ES-I3 (cell line): ENCODE measurements around the gene FBXO46.

Source experiments
- H3K36me3 ChIP-seq: 2 replicates; pipeline ENCODE4 v1.6.1; 2013; ENCODE audit warnings: mild to moderate bottlenecking, low read length, control low read depth, moderate library complexity; ENCODE audit not compliant: insufficient read depth
- H3K4me1 ChIP-seq: 2 replicates; pipeline ENCODE4 v1.6.1; 2013; ENCODE audit warnings: mild to moderate bottlenecking, control low read depth, low read length; ENCODE audit not compliant: insufficient read depth
- H3K9ac ChIP-seq: 2 replicates; pipeline ENCODE4 v1.6.1; 2013; ENCODE audit warnings: low read depth, mild to moderate bottlenecking, low read length, moderate library complexity
- H3K9me3 ChIP-seq: 2 replicates; pipeline ENCODE4 v1.6.1; 2013; ENCODE audit warnings: mild to moderate bottlenecking, low read length, moderate library complexity; ENCODE audit not compliant: control insufficient read depth, insufficient read depth

FBXO46 gene

GRCh38 chr19:45768984-45769782, 38.5 kb upstream of the FBXO46 start, which contains the start of gene SIX5:
Gene SIX5, minus strand, starts transcription at chr19:45769252. Its CDS starts 408 bp downstream, at chr19:45768844.
- no peaks in the 10 kb centered on the region for H3K36me3 ChIP-seq
- no peaks in the 10 kb centered on the region for H3K9me3 ChIP-seq
- peak within 1 kb of the TSS; percentile 80 for H3K9ac ChIP-seq
- H3K4me1 ChIP-seq: peaks cover 23% of the 10 kb centered on the region

GRCh38 chr19:45768655-45768983, 37.9 kb upstream of the FBXO46 start:
- H3K4me1 ChIP-seq: peaks cover 29% of the 10 kb centered on the region
- H3K36me3 ChIP-seq: no peaks in the 10 kb centered on the region
- peak overlapping the region; percentile 80 for H3K9ac ChIP-seq
- H3K9me3 ChIP-seq: no peaks in the 10 kb centered on the region

- H3K36me3 ChIP-seq: no peaks in the 10 kb centered on the region
- peaks cover 29% of the 10 kb centered on the region for H3K4me1 ChIP-seq
- no peaks in the 10 kb centered on the region for H3K9me3 ChIP-seq
- peak overlapping the region; percentile 80 for H3K9ac ChIP-seq
Measured at GRCh38 chr19:45767881-45768654, 37.4 kb upstream of the FBXO46 start.

GRCh38 chr19:45767410-45767880, 36.7 kb upstream of the FBXO46 start:
- Histone ChIP-seq H3K9ac (peak overlapping the region; percentile 80), H3K36me3 (no peaks in the 10 kb centered on the region), H3K4me1 (peaks cover 29% of the 10 kb centered on the region), H3K9me3 (no peaks in the 10 kb centered on the region)

GRCh38 chr19:45766869-45767346, 36.2 kb upstream of the FBXO46 start:
- no peaks in the 10 kb centered on the region for H3K9me3 ChIP-seq
- peak overlapping the region; percentile 80 for H3K9ac ChIP-seq
- H3K36me3 ChIP-seq: no peaks in the 10 kb centered on the region
- peaks cover 25% of the 10 kb centered on the region for H3K4me1 ChIP-seq

GRCh38 chr19:45766296-45766868, 35.7 kb upstream of the FBXO46 start:
- H3K9me3 ChIP-seq: no peaks in the 10 kb centered on the region
- H3K36me3 ChIP-seq: no peaks in the 10 kb centered on the region
- peak overlapping the region; percentile 80; the same call in 1 of the 2 replicates for H3K9ac ChIP-seq
- H3K4me1 ChIP-seq: peaks cover 23% of the 10 kb centered on the region; the same call in 1 of the 2 replicates

- Histone ChIP-seq H3K4me1 (peaks cover 23% of the 10 kb centered on the region; the same call in 1 of the 2 replicates), H3K9ac (no peak overlapping the region), H3K36me3 (no peaks in the 10 kb centered on the region), H3K9me3 (no peaks in the 10 kb centered on the region)
Measured at GRCh38 chr19:45765702-45766295, 35.1 kb upstream of the FBXO46 start.

- 0 out of 2 replicates have a peak overlapping the region, but pooled peaks have one; percentile 8 for H3K9ac ChIP-seq
- H3K4me1 ChIP-seq: peaks cover 23% of the 10 kb centered on the region; the same call in 1 of the 2 replicates
Measured at GRCh38 chr19:45764945-45765701, 34.4 kb upstream of the FBXO46 start.

GRCh38 chr19:45764475-45764874, 33.8 kb upstream of the FBXO46 start:
- H3K9ac ChIP-seq: no peak overlapping the region
- H3K9me3 ChIP-seq: no peaks in the 10 kb centered on the region
- H3K36me3 ChIP-seq: no peaks in the 10 kb centered on the region
- H3K4me1 ChIP-seq: peaks cover 23% of the 10 kb centered on the region; the same call in 1 of the 2 replicates

More at GRCh38 chr19:45764945-45765701, 34.4 kb upstream of the FBXO46 start:
- Histone ChIP-seq H3K9me3 (no peaks in the 10 kb centered on the region), H3K36me3 (no peaks in the 10 kb centered on the region)

- Histone ChIP-seq H3K9ac (no peak overlapping the region; the same call in 1 of the 2 replicates), H3K36me3 (no peaks in the 10 kb centered on the region), H3K4me1 (peaks cover 23% of the 10 kb centered on the region; the same call in 1 of the 2 replicates), H3K9me3 (no peaks in the 10 kb centered on the region)
Measured at GRCh38 chr19:45763691-45764294, 33.1 kb upstream of the FBXO46 start.

GRCh38 chr19:45762870-45763631, 32.4 kb upstream of the FBXO46 start:
- H3K9me3 ChIP-seq: no peaks in the 10 kb centered on the region
- no peak overlapping the region for H3K9ac ChIP-seq
- no peaks in the 10 kb centered on the region for H3K36me3 ChIP-seq
- peaks cover 23% of the 10 kb centered on the region; the same call in 1 of the 2 replicates for H3K4me1 ChIP-seq

GRCh38 chr19:45761714-45762113, 31.0 kb upstream of the FBXO46 start:
- no peak overlapping the region for H3K9ac ChIP-seq
- H3K36me3 ChIP-seq: no peaks in the 10 kb centered on the region
- peaks cover 23% of the 10 kb centered on the region; the same call in 1 of the 2 replicates for H3K4me1 ChIP-seq
- H3K9me3 ChIP-seq: no peaks in the 10 kb centered on the region
